GM19463 (cell line): ENCODE results near the gene SMYD1.

Experiments
- ATAC-seq: cut with Tn5 transposase; IDR thresholded peaks from one replicate; pipeline ENCODE4 v1.9.1; 2021; ENCODE audit warnings: mild to moderate bottlenecking, moderate library complexity; ENCODE audit not compliant: unreplicated experiment

SMYD1 gene

DNA sequence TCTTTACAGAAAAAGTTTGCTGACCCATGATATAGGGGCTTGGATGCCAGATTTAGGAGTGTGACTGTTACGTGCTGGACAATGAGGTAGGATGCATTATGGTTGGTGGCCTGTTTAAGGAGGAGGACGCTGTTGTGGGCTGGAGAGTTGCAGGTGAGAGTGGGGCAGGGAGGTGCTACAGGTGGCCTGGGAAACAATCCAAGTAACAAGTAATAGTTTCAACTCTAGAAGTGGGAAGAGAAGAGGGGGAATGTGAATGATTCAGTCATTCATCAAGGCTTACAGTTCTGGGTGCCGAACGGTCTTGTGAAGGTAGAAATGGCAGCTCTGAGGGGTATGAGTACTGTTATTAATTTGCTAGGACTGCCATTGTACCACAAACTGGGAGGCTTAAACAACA is 54.1 kb downstream of the SMYD1 start:
- ATAC-seq: no peak

DNA sequence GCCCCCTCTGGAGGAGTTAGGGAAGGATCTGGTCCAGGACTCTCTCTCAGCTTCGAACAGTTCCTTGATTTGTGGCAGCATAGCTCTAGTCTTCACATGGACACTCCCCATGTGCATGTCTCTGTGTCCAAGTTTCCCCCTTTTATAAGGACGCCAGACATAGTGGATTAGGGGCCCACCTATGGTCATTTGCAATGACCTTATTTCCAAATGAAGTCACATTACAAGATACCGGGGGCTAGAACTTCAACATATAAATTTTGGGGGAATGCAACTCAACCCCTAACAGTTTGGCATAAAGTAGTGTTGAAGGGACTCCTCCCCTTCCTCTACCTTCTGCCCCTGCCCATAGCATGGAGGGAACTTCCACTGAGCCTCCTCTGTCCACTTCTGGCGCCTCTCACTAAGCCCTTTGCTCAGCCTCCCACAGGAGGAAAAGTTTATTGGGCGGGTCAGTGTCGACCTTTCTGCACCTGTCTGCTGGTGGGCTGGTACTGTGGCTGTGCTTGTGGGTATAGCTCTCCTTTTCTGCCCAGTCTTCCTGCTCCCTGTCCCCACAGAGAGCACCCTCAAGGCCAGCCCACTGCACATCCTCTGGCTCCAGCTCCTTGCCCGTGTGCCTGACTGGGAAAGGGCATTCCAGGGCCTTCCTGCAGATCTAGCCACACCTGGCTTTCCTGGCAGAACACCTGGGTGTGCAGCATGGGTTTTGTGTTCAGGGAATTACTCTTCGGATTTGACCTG is 54.7 kb downstream of the SMYD1 start:
- no peak for ATAC-seq

DNA sequence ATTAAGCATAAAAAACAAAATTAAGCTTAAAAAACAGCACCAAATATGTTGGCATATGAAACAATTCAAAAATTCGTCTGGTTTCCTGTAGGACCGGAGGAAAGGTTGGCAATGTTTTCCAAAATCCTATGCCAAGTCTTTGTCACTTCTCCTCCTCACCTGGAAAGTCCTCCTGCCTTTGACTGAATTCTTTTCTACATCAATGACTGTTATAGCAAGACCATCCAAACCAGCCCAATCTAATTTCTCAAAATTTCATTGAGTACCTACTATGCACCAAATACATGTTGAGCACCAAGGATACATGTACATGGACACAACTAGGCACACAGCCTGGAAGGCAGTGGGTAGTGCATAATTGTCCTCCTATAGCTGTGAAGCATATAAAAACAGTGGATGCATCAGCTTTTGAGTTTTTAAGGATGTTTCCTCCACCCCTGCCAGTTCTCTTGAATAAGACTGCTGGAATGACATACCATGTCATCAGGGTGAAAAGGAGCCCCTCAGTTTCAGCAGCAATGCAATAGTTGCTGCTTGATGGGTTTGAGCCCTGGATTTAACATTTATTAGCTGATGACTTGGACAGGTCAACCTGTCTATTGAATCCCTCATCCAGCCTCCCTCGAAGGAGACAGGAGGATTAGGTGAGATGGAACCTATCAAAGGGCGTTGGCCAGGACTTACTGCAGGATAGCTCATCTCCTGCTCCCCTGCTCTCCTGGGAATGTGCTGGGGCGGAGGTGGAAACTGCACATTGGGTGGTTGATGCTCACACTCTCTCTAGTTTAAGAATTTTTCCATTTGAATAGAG is 55.7 kb downstream of the SMYD1 start:
- no peak for ATAC-seq

DNA sequence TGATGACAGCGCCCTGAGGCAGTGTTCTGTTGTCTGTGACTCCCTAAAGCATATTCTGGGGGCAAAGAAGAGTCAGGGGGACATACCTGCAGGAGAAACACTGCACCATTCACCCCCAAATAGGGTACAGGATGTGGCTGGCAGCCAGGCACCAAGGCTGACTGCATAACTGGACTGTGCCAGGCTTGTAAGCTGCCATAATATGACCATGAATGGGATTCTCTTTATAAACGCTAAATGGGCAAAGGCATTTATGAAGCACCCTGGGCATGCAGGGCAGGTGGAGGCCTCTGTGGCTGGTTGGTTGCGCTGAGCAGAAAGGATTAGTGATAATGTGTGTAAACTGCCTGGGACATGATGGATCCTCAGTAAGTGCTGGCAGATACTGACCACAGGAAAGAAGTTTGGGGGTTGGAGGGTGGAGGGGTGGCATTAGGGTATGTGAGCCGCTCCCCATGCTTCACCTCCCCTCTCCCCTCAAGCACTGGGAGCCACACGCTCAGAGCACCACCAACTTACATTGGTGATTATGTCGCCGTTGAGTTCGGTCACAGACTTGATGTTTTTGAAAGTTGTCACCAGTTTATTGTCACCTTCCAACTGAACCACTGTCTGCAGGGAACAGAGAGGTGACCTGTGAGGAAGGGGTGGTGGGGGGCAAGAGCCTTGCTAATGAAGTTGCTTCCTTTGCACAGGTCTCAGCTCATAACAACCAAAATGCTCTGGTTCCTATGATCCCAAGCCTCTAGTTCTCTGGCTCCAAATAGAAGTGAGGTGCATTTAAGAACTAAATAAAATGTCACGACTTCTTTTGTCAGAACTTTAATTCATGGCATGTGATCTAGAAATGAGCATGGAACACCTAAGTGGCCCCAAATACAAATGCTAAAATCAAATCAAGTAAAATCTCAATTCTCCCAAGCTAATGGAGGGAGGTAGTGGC is 56.6 kb downstream of the SMYD1 start:
- ATAC-seq: no peak

DNA sequence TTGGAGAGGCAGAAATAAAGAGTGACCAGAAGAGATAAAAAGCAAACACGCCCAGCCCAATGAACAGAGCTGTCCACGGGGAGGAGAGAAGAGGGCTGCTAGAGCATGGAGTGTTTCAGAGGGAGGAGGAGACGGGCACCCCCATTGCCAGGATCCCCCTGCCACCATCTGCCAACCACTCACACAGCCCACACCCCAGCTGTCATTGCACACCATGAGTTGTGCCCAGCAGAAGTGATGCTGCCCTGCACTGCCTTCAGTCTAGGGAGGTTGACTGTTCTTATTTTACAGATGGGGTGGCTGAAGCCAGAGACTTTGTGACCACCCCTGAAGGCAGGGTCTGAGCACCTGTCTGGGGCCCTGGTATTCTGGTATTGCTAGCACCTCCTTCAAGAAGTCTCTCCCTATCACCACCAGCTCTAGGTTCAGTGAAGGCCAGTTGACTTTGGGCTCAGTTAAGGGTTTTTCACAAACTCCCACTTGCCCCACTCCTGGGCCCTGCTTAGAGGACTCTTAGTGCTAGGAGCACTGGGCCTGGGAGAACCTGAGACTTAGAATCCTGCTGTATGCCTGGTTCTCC is 57.8 kb downstream of the SMYD1 start:
- no peak for ATAC-seq

DNA sequence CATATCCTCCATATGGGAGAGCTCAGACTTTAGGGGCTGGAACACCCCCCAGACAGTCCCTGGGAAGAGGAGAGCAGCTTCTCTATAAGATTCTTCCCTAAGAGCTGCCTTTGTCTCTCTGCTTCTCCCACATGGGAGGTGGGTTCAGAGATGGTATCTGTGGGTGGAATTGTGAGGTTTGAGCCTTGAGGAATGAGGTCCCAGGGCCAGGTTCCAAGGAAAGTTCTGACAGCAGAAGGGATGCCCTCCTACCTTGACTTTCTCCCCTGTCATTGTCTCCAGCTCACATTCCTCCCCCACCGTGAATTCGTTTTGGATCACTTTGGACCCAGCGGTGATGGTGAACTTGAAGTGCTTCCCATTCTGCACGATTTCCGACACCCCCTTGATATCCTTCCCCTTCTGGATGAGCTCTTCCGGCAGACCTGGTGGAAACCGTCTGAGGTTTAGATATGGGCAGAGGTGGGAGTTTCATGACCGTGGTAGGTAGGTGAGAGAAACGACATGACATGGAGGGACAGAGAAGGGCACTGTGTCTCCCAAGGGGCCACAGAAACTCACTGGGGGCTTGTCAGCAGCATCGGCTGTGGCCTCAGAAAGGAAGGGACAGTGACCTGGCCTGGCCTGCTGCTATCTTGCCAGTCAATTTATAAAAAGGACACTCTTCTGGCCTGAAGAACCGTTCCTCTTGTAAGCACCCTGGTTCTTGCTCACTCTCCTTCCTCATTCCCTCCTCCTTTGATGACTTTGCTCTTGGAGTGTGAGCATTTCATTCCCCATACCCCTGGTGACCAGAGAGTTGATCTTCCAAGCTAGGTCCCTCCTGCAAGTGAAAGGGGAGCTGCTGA is 58.5 kb downstream of the SMYD1 start:
- no peak for ATAC-seq

DNA sequence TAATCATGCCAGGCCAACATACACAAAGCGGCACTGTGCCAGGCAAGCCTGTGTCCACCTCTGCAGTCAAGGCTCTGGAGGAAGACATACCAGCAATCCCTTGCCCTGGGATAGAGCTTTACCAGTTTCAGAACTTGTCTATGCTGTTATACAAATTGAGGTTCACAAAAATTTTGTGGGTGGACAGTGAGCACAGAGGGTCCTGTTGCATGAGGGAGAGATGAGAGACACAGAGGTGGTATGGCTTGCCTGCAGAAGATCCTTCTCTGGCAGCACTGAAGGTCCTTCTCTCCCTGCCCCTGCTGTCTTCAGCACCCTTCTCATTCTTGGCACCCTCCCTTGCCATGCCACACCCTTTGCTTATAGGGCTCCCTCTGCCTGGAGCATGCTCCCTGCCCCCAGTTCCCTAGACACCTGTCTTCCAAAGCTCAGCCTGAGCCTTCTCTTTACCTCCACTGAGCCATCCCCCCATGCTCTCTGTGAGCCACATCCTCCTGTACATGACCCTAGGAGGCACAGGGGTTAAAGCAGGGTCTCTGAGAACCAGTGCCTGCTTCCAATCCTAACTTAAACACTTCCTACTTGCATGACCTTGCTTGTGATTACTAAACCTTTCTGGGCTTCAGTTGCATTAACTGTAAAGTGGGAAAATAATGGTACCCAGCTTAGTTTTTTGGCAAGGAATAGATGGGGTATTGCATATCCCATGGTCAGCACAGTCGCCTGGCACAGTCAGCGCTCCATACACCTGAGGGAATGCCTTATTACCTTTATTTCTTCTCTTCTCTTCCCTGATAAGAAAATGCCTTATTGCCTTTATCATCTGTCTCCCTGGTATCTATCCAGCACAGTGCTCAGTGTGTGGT is 59.4 kb downstream of the SMYD1 start:
- no peak for ATAC-seq

DNA sequence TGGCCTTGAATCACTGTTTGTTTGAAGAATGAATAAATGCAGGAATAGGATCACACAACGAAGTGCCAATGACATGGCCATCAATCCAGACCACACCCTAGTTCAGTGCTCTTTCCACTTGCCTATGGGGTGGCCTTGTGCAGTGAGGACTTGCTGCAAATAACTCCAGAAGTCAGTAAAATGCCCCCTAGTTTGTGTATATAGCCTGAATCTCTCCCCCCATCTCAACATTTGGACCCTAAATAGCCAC is 59.9 kb downstream of the SMYD1 start:
- ATAC-seq: no peak

DNA sequence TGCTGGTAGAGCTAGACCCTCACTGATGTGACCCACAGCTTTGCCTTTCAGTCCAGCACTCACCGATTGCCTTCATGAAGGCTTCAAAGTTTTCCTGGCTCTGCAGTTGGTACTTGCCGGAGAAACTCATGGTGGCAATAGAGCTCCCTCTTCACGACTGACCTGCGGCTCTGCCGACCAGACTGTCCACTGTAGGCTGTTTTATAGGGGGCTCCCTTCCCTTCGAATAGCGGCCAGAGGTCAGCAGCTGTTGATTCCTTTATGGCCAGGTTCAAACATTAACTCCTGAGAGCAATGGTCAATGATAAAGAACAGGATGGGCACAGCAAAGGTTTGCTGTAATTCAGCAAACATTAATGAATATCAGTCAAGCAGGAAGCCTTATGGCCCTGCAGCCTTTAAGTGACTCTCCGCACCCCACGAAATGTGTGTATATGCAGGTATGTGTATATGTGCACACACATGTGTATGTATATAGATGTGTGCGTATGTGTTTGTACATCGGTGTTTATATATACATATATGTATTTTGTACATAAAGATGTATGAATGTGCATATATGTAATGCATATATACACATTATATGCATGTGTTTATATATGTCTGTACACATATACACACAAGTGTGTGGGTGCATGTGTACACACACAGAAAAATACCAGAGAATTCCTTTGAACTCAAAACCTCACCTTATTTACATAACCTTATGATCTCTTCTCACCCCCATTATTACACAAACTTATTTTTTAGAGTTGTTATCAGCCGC is 60.4 kb downstream of the SMYD1 start, which contains the start of gene FABP1:
Gene FABP1, minus strand, starts transcription at position 175 of the 766 bp plus-strand sequence. Its CDS starts 45 bp downstream, at position 130.
- no peak for ATAC-seq

DNA sequence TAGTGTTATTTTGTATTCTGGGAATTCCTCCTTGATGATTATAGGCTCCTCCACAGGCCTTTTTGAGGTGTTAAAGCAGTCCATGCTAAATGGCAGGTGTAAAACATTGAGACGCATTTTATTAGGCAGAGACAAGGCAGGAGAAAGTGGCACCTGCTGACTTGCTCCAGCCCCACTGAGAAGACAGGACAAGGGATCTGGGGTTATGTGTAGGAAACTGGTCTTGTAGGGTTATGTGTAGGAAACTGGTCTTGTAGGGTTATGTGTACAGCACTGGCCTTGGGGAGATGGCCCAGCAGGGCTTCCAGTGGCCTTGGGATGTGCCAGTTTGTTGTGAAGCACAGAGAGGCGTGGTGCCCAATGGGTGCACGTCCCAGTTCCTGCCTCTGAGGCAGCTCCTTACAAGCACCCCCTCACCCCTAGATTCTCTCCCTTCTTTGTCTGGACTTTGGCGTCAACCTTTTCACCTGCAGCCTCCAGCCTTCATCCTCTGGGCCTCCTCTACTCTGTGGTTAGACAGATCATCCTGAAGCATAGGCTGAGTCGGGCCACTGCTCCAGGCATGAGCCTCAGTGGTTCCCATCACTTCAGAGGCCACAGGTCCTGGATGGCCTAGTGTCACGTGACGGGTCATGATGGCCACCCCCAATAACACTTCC is 61.2 kb downstream of the SMYD1 start:
- ATAC-seq: no peak

DNA sequence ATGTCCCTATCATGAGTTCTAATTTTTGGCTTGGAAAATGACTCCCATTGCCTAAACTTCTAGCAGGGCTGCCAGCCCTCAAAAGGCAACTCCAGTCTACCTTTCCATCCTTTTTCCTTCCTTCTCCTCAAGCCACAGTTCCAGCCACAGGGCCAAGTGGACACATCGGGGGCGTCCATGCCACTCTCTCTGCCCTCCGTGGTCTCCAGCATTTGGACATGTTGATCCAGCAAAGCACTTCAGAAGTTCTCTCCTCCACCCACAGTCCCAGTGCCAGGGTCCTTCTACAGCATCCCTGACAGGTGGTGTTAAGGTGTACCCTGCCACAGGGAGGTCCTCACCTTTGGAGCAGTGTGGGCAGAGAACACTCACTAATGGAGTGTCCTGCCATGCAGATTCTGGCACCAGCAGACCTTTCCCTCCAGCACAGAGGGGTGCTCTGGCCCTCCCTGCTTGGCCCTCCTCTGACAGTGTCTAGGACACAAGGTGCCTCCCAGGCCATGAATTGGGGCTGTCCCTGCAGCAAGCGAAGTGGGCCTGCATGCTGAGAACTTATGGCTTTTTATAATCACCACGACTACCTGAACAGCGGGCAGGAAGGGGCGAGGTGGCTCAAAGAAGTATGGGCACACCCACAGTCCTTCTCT is 61.8 kb downstream of the SMYD1 start:
- no peak for ATAC-seq

DNA sequence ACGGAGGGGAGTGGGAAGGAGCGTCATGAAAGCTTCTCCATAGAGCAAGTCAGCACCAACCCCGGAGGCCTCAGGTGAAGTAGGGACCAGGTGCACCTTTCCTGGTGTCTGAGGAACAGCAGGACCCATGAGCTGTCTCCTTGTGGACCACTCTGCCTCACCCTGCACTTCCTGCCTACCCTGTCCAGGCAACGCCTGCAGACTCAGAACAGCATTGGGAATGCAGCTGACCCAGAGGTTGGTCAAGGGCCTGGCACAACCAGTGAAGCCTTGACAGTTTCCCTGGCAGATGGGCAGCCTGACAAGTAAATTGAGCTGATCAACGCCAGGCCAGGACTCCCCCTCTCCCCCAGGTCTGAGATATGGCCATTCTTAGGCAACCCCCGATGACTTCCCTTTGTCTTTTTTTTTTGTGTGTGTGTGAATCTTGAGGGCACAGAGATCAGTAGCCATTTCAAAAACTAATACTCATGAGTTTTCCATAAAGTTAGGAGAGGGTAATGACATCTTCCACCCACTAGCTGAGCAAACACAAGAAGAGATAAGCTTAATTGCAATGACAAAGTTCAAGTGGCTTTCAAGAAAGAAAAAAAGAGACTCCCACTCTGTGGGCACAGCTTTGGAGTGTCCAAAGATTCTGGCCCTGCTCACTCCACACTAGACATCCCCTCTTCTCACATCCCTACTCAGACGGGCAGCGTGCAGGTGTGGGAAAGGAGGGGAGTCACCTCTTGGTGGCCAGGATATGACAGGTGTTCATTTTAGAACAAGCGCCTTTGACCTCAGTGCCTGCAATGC is 63.8 kb downstream of the SMYD1 start:
- no peak for ATAC-seq

DNA sequence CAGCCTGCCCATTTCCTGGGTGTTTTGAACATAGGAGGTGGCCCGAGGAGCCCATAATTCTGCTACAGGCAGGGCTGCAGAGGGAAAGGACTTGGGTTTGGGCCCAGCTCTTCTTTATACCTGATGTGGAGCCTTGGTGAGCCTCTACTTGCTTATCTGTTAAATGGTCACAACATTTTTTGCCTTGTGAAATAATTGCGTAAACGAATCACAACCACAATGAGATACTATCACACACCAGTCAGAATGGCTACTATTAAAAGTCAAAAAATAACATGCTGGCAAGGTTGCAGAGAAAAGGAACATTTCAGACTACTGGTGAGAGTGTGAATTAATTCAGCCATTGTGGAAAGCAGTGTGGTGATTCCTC is 64.4 kb downstream of the SMYD1 start:
- no peak for ATAC-seq

DNA sequence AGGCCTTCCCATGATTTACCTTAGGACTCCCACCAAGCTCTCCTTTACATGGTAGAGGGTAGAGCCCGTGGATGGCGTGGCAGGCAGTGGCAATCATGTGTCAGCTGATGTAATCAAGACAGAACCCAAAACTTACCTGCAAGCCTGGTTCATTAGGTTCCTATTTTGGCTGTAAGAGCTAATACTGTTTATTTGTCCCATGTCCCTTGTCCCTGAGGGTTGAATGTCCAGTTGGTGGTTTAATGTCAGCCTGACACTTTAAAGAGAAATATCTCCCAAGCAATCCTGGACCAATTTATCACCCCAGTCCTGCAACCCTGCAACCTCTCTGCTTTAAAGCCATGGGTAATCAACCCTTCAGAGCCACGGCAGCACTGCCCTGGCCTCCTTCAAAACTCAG is 66.2 kb downstream of the SMYD1 start:
- no peak for ATAC-seq

DNA sequence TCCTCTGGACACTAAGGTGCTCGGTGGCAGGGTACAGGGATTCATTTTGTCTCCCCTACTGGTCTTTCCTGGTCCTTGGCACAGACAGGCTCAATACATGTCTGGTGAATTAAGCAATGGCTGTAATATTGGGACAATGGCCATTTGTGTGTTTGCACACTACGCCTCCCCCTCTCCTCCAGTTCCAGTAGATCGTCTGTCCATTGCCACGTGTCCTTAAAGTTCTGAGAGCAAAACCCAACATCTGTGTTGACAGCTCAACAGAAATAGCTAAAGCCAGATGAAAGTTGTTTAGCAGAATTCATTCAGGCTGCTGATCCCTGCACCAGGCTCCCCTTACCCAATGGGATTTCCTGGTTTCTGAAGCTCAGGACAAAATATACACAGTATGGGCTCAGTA is 69.2 kb downstream of the SMYD1 start:
- no peak for ATAC-seq

DNA sequence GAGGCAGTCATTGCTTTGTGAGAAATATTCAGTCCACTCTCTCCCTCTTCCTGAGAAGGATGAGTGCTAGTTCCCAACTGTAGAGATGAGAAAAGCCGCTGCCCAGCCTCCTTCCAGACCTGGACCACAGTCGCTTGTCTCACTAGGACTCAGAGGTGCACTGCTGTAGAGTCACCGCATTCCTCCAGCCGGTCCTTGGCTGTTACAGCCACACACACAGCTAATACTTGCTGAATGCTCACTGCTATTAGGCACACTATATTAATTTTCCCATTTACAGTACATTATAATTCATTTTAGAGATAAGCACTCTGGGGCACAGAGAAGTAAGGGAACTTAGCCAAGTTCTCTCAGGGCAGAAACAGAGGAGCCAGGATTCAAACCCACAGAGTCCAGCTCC is 70.2 kb downstream of the SMYD1 start:
- ATAC-seq: no peak

DNA sequence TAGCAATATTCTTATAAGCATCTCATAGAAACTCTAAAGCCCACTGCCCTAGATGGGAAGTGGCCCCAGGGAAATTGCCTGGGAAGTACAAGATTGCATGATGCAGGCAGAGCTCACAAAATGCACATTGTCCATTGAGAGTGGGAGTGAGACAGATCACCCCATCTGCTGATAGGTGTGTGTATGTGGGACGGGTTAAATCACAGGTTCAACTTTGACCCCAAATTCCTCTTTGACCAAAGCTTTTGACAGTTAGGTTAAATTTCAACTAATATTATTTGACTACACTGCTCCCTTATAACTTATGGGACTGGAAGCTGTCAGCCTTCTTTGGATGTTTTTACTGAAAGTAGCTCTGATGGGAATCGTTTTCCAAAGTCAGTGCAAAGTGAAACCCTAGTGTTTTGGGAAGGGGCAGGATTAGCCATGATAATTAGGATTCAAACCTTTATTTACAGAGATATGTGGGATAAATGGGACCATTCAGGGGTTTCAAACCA is 71.6 kb downstream of the SMYD1 start:
- no peak for ATAC-seq
